SK-N-SH (cell line): ENCODE measurements around the gene MLIP.

ENCODE experiments used
- CTCF ChIP-seq: fragments of 200-600 bp; sonication (generic); IDR thresholded peaks from 2 replicates; pipeline ENCODE4 v1.6.1; 2017; ENCODE audit warnings: antibody characterized with exemption, mild to moderate bottlenecking, moderate library complexity
- EP300 ChIP-seq, 2 experiments: IDR thresholded peaks; 2 replicates each; pipeline versions ENCODE4 v1.4.0 to v1.6.1; 2012; ENCODE audit warnings: borderline replicate concordance in 1 of 2, low read depth in 1 of 2, low read length in 1 of 2
- EZH2phosphoT487 ChIP-seq: fragments of 200-600 bp; sonication (generic); IDR thresholded peaks from 2 replicates; pipeline ENCODE4 v1.6.1; 2017; ENCODE audit warnings: low read depth, mixed run types, mild to moderate bottlenecking, antibody characterized with exemption, moderate library complexity, borderline replicate concordance
- FOXJ3 ChIP-seq: sonication (generic); formaldehyde crosslinking; IDR thresholded peaks from 2 replicates; pipeline ENCODE4 v1.5.1; 2020; ENCODE audit warnings: mild to moderate bottlenecking, missing genetic modification reagents
- GABPA ChIP-seq: IDR thresholded peaks from 2 replicates; pipeline ENCODE4 v1.4.0; 2012; ENCODE audit warnings: low read depth, mild to moderate bottlenecking
- JUND ChIP-seq: IDR thresholded peaks from 2 replicates; pipeline ENCODE4 v1.4.0; 2012
- PBX3 ChIP-seq: IDR thresholded peaks from 2 replicates; pipeline ENCODE4; 2012
- POLR2AphosphoS5 ChIP-seq: IDR thresholded peaks from 2 replicates; pipeline ENCODE4 v1.6.1; 2012; ENCODE audit warnings: low read depth, low read length
- USF1 ChIP-seq: IDR thresholded peaks from 2 replicates; pipeline ENCODE4 v1.4.0; 2012; ENCODE audit warnings: low read depth, borderline replicate concordance
- YY1 ChIP-seq: IDR thresholded peaks from 2 replicates; pipeline ENCODE4 v1.4.0; 2012; ENCODE audit warnings: low read depth, mild to moderate bottlenecking

- TF ChIP-seq CTCF (no peak), EZH2phosphoT487 (no peak), YY1 (no peak), EP300 (IDR thresholded peaks at IDR 0.05; ENCODE audit: borderline replicate concordance in 1 of 2, low read depth in 1 of 2, low read length in 1 of 2) (no peak), POLR2AphosphoS5 (no peak), USF1 (no peak), JUND (no peak), FOXJ3 (no peak), GABPA (no peak), PBX3 (no peak)
Measured at GRCh38 chr6:54262971-54263370, 151.7 kb downstream of the MLIP start.
